Neural cell (in vitro differentiated cells): ENCODE measurements around the gene UBXN4.

Experiments
- CTCF ChIP-seq: fragments of 450-650 bp; IDR thresholded peaks from 2 replicates; pipeline ENCODE4 v1.5.1; 2014; ENCODE audit warnings: antibody characterized with exemption, mild to moderate bottlenecking, moderate library complexity; ENCODE audit not compliant: poor library complexity, severe bottlenecking
- EP300 ChIP-seq: fragments of 450-650 bp; conservative IDR thresholded peaks from 2 replicates; pipeline ENCODE4 v1.6.1; 2014; ENCODE audit warnings: antibody characterized with exemption, mild to moderate bottlenecking, moderate library complexity; ENCODE audit not compliant: poor library complexity, severe bottlenecking
- EZH2 ChIP-seq: fragments of 200-600, 300-800 bp; shearing (Covaris generic), sonication (generic); IDR thresholded peaks from 2 replicates; pipeline ENCODE4 v1.6.1; 2014; ENCODE audit warnings: antibody characterized with exemption, low read length, borderline replicate concordance, mild to moderate bottlenecking; ENCODE audit not compliant: insufficient read depth, poor library complexity, severe bottlenecking
- MXI1 ChIP-seq: fragments of 450-650 bp; conservative IDR thresholded peaks from 2 replicates; pipeline ENCODE4 v1.6.1; 2014; ENCODE audit warnings: antibody characterized with exemption, mild to moderate bottlenecking; ENCODE audit not compliant: poor library complexity, severe bottlenecking
- POLR2AphosphoS5 ChIP-seq: IDR thresholded peaks from 2 replicates; pipeline ENCODE4 v1.6.1; 2012
- RAD21 ChIP-seq: fragments of 450-650 bp; conservative IDR thresholded peaks from 2 replicates; pipeline ENCODE4 v1.6.1; 2014; ENCODE audit warnings: antibody characterized with exemption, mild to moderate bottlenecking, moderate library complexity
- SMC3 ChIP-seq: fragments of 450-650 bp; conservative IDR thresholded peaks from 2 replicates; pipeline ENCODE4 v1.6.1; 2014; ENCODE audit warnings: antibody characterized with exemption, mild to moderate bottlenecking, moderate library complexity; ENCODE audit not compliant: poor library complexity
- TAF1 ChIP-seq: IDR thresholded peaks from 2 replicates; pipeline ENCODE4 v1.6.1; 2012; ENCODE audit warnings: low read depth

GRCh38 chr2:135783439-135783838 is 41.8 kb downstream of the UBXN4 start:
- TF ChIP-seq CTCF, result no peak
- TF ChIP-seq TAF1, result no peak
- no peak for TF ChIP-seq POLR2AphosphoS5
- no peak for TF ChIP-seq MXI1
- TF ChIP-seq EZH2, result no peak
- TF ChIP-seq RAD21, result no peak
- TF ChIP-seq EP300, result no peak
- TF ChIP-seq SMC3, result no peak
